ENCODE measurements around the gene ASCL5.

ASCL5 gene

GRCh38 chr1:201109651-201110050, 17.3 kb downstream of the ASCL5 start:
- FAIRE-seq, result no peak

GRCh38 chr1:201108614-201109013, 18.4 kb downstream of the ASCL5 start:
- FAIRE-seq, result no peak

GRCh38 chr1:201105688-201106087, 21.3 kb downstream of the ASCL5 start:
- FAIRE-seq, result no peak

- FAIRE-seq, result no peak
Observed at GRCh38 chr1:201104141-201104540, 22.8 kb downstream of the ASCL5 start.

- FAIRE-seq, result no peak
Observed at GRCh38 chr1:201103666-201104065, 23.3 kb downstream of the ASCL5 start.

GRCh38 chr1:201100169-201100930, 26.6 kb downstream of the ASCL5 start:
- no peak for FAIRE-seq

- FAIRE-seq, result no peak
Observed at GRCh38 chr1:201098992-201099677, 27.8 kb downstream of the ASCL5 start.

- FAIRE-seq, result no peak
Observed at GRCh38 chr1:201096977-201097856, 29.8 kb downstream of the ASCL5 start.

- FAIRE-seq, result no peak
Observed at GRCh38 chr1:201096041-201096461, 30.9 kb downstream of the ASCL5 start.

- no peak for FAIRE-seq
Observed at GRCh38 chr1:201095581-201095980, 31.4 kb downstream of the ASCL5 start.

GRCh38 chr1:201094832-201095231, 32.2 kb downstream of the ASCL5 start:
- no peak for FAIRE-seq

GRCh38 chr1:201093962-201094361, 33.0 kb downstream of the ASCL5 start:
- FAIRE-seq, result no peak

- FAIRE-seq, result no peak
Observed at GRCh38 chr1:201093561-201093960, 33.4 kb downstream of the ASCL5 start.

GRCh38 chr1:201092738-201093137, 34.2 kb downstream of the ASCL5 start:
- no peak for FAIRE-seq

GRCh38 chr1:201091256-201091655, 35.7 kb downstream of the ASCL5 start:
- FAIRE-seq, result no peak

GRCh38 chr1:201090541-201090940, 36.4 kb downstream of the ASCL5 start:
- no peak for FAIRE-seq

- no peak for FAIRE-seq
Observed at GRCh38 chr1:201089596-201089995, 37.4 kb downstream of the ASCL5 start.

GRCh38 chr1:201088901-201089525, 38.0 kb downstream of the ASCL5 start:
- FAIRE-seq, result no peak

GRCh38 chr1:201088395-201088794, 38.6 kb downstream of the ASCL5 start:
- no peak for FAIRE-seq

- FAIRE-seq, result no peak
Observed at GRCh38 chr1:201085902-201086735, 40.9 kb downstream of the ASCL5 start.

GRCh38 chr1:201084295-201084694, 42.7 kb downstream of the ASCL5 start:
- no peak for FAIRE-seq

- no peak for FAIRE-seq
Observed at GRCh38 chr1:201083741-201084140, 43.2 kb downstream of the ASCL5 start.

Data from islet of Langerhans (tissue), 1 donor.